Activated CD8-positive, alpha-beta memory T cell treated with anti-CD3 and anti-CD28 coated beads for 24 hours (primary cell): ENCODE data around the gene EML5.
"Not testable (repeated sequence)": the region's sequence is repeated elsewhere in the genome, so short reads cannot be mapped to it uniquely, and the experiment has no call there.

Experiments
- DNase-seq: peaks from one replicate; pipeline ENCODE4 v3.0.0-alpha.2; 2020

EML5 gene

DNA sequence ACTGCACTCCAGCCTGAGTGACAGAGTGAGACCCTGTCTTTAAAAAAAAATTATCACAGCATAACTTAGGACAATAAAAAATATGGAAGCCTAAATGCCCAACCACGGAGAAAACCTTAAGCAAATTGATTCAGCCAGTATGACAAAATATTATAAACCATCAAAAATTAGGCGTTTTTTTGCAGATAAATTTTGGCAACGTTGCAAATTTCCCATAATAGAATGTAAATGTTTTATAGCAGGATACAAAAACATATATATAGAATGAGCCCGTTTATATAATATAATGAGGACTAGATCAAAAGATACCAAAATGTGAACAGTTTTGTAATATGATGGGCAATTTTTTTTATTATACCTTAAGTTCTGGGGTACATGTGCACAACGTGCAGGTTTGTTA, 6.8 kb upstream of the EML5 start:
- DNase-seq = no peak

GRCh38 chr14:88798156-88798555, 5.4 kb upstream of the EML5 start:
- no peak for DNase-seq

DNA sequence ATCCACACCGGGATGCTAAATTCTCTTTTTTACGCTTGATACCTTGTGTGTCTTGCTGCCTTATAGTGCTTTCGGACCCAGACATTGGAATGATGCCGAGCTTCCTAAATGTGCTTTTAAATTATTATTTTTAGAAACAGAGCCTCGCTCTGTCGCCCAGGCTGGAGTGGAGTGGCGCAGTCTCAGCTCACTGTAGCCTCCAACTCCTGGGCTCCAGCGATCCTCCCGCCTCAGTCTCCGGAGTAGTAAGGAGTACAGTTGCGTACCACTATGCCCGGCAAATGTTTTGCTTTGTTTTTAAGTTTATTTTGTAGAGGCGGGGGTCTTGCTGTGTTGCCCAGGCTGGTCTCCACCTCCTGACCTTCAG, 489 bp upstream of the EML5 start:
- no peak for DNase-seq

DNA sequence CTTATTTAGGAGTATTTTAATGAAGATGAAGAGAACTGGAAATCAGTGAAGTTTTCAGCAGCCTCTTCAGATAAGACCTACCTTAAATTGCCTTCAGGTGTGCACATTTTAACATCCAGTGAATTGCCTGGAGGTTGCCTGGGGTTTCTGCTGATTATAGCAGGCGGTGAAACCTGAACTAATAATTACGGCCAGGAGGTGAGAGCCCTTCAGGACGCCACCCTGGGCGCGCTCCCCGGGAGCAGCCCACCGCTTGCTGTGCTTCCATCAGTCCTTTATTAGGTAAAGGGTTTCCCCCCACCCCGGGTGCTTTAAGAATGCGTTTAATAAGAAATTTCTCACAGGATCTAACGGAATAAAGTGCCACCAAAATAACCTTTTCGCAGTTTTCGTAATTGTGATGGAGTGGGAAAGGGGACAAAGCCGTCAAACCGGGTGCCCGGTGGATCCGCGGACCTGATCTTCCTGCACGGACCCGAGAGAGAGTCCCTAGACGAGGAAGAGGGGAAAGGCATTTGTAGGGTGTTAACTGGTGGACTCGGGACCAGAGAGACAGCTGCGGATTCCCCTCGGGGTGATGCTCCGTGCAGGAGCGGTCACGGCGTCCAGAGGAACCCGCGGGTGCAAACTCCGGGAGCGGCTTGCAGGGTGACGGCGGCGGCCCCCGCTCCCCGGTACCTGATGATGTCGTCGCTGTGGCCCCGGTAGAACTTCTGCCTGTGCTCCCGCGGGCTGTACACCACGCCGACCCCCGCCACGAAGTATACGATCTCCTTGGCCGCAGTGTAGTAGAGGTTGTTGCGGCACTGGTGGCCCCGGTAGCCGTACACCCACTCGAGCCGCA, 902 bp downstream of the EML5 start:
- DNase-seq = no peak

DNA sequence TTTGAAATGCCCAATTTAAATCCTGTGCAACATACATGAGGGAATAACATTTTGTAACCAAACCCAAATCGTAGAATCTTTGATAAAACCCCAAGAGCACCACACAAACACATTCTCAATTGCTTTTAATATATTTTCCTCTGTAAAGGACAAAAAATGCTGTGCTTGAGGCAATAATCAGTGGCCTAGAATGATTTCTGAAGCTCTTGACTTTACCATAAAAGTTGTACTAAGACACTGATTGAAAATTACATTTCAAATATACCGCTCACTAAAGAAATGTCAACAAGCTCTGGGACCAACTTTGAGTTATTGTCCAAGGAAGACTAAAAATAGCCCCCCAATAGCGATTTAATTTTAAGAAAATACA, 1.5 kb downstream of the EML5 start:
- DNase-seq = no peak

GRCh38 chr14:88790501-88791251, 2.1 kb downstream of the EML5 start:
- no peak for DNase-seq

DNA sequence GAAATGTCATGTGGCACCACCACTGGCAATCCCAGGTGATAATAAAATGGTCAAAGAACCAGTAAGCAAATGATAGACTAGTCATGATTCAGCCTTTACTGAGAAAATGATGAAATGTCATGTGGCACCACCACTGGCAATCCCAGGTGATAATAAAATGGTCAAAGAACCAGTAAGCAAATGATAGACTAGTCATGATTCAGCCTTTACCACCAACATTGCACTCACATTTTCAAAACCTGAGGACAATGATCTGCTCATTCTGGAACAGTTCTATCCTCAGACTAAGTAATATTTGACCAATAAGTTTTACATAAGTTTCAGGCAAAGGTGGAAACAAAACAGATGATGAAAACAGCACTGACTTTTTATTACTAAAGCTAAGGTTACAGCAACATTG, 3.2 kb downstream of the EML5 start:
- DNase-seq = not testable (repeated sequence)

DNA sequence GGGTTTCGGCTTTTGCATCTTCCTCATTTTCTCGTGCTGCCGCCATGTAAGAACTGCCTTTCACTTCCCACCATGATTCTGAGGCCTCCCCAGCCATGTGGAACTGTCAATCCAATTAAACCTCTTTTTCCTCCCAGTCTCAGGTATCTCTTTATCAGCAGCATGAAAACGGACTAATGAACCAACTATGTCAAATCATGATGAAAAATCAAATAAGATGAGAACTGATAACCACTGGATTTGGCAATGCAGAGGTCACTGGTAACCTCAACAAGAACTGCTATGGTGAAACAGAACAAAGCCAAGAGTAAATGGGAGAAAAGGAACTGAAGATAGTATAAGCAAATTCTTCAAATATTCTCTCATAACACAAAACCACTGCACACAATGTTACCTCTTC, 6.0 kb downstream of the EML5 start:
- DNase-seq = no peak

GRCh38 chr14:88785911-88786310, 6.8 kb downstream of the EML5 start:
- no peak for DNase-seq

- DNase-seq = no peak
These were observed 17.2 kb downstream of the EML5 start for GRCh38 chr14:88775532-88775931.

- no peak for DNase-seq
These were observed 22.0 kb downstream of the EML5 start for GRCh38 chr14:88770736-88771135.

DNA sequence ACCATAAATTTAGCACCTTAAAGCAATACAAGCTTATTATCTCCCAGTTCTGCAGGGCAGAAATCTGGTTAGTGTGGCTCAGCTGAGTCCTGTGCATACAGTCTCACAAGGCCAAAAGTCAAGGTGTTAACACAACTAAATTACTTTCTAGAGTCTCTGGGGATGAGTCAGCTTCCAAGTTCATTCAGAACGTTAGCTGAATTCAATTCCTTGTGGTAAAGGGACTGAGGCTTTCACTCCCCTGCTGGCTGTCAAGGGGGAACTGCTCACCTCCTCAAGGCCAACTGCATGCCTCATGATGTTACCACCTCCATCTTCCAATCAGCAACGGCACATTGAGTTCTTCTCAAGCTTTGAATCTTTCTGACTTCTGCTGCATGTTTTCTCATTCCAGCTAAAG, 27.6 kb downstream of the EML5 start:
- DNase-seq = no peak

DNA sequence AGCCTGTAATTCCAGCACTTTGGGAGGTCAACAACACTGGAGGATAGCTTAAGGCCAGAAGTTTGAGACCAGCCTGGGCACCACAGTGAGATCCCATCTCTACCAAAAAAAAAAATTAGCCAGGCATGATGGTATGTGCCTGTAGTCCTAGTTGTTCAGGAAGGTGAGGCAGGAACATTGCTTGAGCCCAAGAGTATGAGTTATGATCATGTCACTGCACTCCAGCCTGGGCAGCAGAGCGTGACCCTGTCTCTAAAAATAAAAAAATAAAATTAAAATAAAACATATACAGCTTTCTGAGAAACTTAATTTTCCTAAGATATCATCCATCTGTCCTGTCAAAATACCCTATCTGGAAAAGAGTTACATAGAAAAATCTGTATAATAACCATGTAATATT, 38.9 kb downstream of the EML5 start:
- no peak for DNase-seq

DNA sequence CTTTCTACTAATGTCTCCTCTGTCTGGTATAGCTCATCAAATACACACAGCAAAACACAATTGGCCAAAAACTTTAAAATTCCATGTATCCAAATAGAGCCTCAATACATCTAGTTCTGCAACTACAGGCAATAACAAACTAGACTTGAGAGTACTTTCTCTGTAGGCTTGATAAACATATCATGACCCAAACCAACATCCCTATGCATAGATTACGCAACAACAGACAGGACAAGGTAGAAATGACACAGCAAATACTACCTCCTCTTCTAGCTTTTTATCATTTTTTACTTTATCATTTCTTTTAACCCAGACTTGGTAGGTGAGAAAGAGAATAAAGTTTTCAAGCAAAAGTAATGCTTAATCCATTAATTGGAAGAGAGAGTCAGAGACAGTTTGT, 41.8 kb downstream of the EML5 start:
- no peak for DNase-seq

GRCh38 chr14:88750413-88750812, 42.3 kb downstream of the EML5 start:
- no peak for DNase-seq

GRCh38 chr14:88749139-88749538, 43.6 kb downstream of the EML5 start:
- DNase-seq = no peak

DNA sequence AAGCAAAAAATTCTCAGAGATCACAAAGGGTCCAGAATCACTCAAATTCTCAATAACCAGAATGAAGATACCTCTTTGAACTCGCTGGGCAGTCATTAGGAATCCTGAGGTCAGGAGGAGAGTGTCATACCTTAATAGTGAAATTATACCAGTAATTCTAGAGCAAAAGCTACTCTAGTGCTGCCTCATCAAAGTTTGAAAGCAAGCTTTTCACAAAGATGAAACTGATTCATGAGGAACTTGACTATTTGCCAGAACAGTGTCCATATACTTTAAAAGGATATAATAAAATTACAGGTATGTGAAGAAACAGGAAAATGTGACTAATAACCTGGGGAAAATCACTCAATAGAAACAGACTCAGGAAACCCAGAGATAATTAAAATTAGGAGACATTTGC, 44.5 kb downstream of the EML5 start:
- no peak for DNase-seq

DNA sequence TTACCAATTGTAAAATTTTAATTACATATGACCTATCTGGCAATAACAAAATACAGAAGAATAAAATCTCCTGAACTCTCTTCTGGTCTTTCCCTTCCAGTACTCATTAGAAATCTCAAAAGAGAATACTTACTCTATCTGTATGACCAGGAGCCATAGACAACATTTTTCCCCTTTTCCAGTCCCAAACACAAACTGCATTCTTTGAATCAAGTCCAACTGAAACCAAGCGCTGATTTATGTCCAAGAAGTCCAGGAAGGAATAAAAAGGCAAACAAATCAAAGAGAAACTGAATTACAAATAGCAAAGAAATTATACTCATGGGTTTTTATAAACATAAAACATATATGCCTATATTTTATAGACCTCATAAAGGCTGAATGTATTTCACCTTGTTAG, 46.7 kb downstream of the EML5 start:
- DNase-seq = no peak

- no peak for DNase-seq
These were observed 55.5 kb downstream of the EML5 start for GRCh38 chr14:88737245-88737644.

DNA sequence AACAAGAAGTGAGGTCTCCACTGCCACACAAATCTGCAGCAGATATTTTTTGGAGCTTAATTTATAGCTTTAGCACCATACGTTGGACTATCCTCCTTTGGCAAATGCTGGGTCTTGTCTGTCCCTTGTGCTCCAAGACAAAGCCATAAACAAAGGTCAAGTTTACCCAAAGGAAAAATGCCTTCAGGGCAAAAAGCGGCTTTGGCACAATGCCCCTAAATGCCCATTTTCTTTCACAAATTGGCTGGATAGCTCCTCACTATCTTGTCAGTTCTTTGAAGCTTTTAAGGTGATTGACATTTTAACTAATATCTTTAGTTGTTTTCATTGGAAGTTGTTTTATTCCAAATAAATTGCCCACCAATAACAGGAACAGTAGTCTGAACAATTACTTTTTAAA, 59.6 kb downstream of the EML5 start:
- DNase-seq = no peak

- no peak for DNase-seq
These were observed 63.6 kb downstream of the EML5 start for GRCh38 chr14:88729159-88729558.

- no peak for DNase-seq
These were observed 65.7 kb downstream of the EML5 start for GRCh38 chr14:88727057-88727456.

GRCh38 chr14:88710709-88711108, 82.0 kb downstream of the EML5 start:
- no peak for DNase-seq

GRCh38 chr14:88707088-88707487, 85.7 kb downstream of the EML5 start:
- DNase-seq = no peak

DNA sequence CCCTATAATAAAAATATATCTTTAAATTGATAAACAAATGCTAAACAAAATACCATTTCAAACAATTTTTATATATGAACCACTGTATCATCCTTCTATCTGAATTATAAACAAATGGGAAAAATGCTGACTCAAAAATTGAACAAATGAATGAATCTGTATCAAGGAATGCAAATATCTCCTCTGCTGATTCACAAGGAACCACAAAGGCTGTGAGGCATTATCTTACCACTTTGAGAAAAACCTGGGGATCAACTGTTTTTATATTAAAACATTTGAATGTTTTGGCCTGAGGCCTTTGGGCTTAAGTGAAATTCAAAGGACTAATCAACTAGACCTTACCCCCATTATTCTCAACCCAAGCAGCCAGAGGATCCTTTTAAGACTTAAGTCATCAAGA, 86.3 kb downstream of the EML5 start:
- no peak for DNase-seq
